ENCODE results near the gene EPHB1. TPM values are rescaled to one million over a fixed set of nuclear protein-coding genes. Genes with fewer than 3 reads are reported as not detected.

The EPHB1 gene
- total RNA-seq, 1 donor from 2014 or later = 3.1 TPM

- no peak for DNase-seq (ENCODE audit: low spot score)
Measured at GRCh38 chr3:135248213-135248612, 453.2 kb downstream of the EPHB1 start.

- no peak for DNase-seq (ENCODE audit: low spot score)
Measured at GRCh38 chr3:135249186-135249585, 454.1 kb downstream of the EPHB1 start.

GRCh38 chr3:135258916-135259315, 463.9 kb downstream of the EPHB1 start:
- DNase-seq (ENCODE audit: low spot score) = no peak

GRCh38 chr3:135260025-135260424, 465.0 kb downstream of the EPHB1 start:
- no peak for DNase-seq (ENCODE audit: low spot score)

GRCh38 chr3:135261214-135261775, 466.2 kb downstream of the EPHB1 start:
- no peak for DNase-seq (ENCODE audit: low spot score)

GRCh38 chr3:135261916-135262315, 466.9 kb downstream of the EPHB1 start:
- DNase-seq (ENCODE audit: low spot score) = no peak

GRCh38 chr3:135262441-135262840, 467.4 kb downstream of the EPHB1 start:
- no peak for DNase-seq (ENCODE audit: low spot score)

GRCh38 chr3:135263331-135263730, 468.3 kb downstream of the EPHB1 start:
- no peak for DNase-seq (ENCODE audit: low spot score)

GRCh38 chr3:135267487-135267886, 472.4 kb downstream of the EPHB1 start:
- no peak for DNase-seq (ENCODE audit: low spot score)

- DNase-seq (ENCODE audit: low spot score) = no peak
Measured at GRCh38 chr3:135268941-135269532, 474.0 kb downstream of the EPHB1 start.

GRCh38 chr3:135271177-135272025, 476.3 kb downstream of the EPHB1 start:
- no peak for DNase-seq (ENCODE audit: low spot score)

GRCh38 chr3:135272026-135272669, 477.1 kb downstream of the EPHB1 start:
- DNase-seq (ENCODE audit: low spot score) = no peak

- DNase-seq (ENCODE audit: low spot score) = no peak
Measured at GRCh38 chr3:135292162-135292561, 497.1 kb downstream of the EPHB1 start.

GRCh38 chr3:135301670-135302069, 506.6 kb downstream of the EPHB1 start:
- DNase-seq (ENCODE audit: low spot score) = no peak

- no peak for DNase-seq (ENCODE audit: low spot score)
Measured at GRCh38 chr3:135304378-135304777, 509.3 kb downstream of the EPHB1 start.

Other genes with a start within 250 kb of the EPHB1 start
- gene KY, start 144.2 kb upstream of the EPHB1 start, total RNA-seq = 2.0 TPM